Calu3 (cell line): ENCODE measurements around the gene CASQ1. TPM values are rescaled to one million over a fixed set of nuclear protein-coding genes. Genes with fewer than 3 reads are reported as not detected.

Experiments used
- BruUV-seq: library from RNA; stranded (reverse); fragments of 400-500 nt; replicated peaks from 2 replicates; lab custom pipeline; 2021; lab: Mats Ljungman, UMichigan
- CTCF ChIA-PET: fragments of 300-600 bp; sonication (Branson Sonifier 250); formaldehyde crosslinking; loops from one replicate; lab custom pipeline; 2022; ENCODE audit warnings: antibody characterized with exemption; lab: Charles Lee
- DNase-seq: peaks from one replicate; pipeline ENCODE4 v3.0.0; 2022
- H3K27ac Mint-ChIP-seq: one replicate; pipeline ENCODE4 v1.8.0; 2022; ENCODE audit warnings: mixed read lengths; ENCODE audit not compliant: unreplicated experiment
- H3K27me3 Mint-ChIP-seq: one replicate; pipeline ENCODE4 v1.8.0; 2022; ENCODE audit warnings: mixed read lengths; ENCODE audit not compliant: unreplicated experiment
- H3K36me3 Mint-ChIP-seq: one replicate; pipeline ENCODE4 v1.8.0; 2022; ENCODE audit warnings: mild to moderate bottlenecking, moderate library complexity, mixed read lengths; ENCODE audit not compliant: insufficient read depth, unreplicated experiment
- H3K4me1 Mint-ChIP-seq: one replicate; pipeline ENCODE4 v1.8.0; 2022; ENCODE audit warnings: mild to moderate bottlenecking, low read depth, mixed read lengths; ENCODE audit not compliant: unreplicated experiment
- H3K4me3 Mint-ChIP-seq: one replicate; pipeline ENCODE4 v1.8.0; 2022; ENCODE audit warnings: mild to moderate bottlenecking, low read depth, moderate library complexity, mixed read lengths; ENCODE audit not compliant: unreplicated experiment
- H3K9me3 Mint-ChIP-seq: one replicate; pipeline ENCODE4 v1.8.0; 2022; ENCODE audit warnings: low read depth, mixed read lengths; ENCODE audit not compliant: unreplicated experiment
- CTCF ChIP-seq: fragments of 200-600 bp; IDR thresholded peaks from one replicate; pipeline ENCODE4 v1.8.0; 2022; ENCODE audit warnings: antibody characterized with exemption; ENCODE audit not compliant: unreplicated experiment
- intact Hi-C: fragments of 100-400 bp; cut with micrococcal nuclease; formaldehyde crosslinking; loops from one replicate; pipeline ENCODE4 v1.10.0; 2022; ENCODE audit not compliant: unreplicated experiment
- total RNA-seq: library from RNA; stranded (reverse); gene quantifications from 2 replicates; pipeline ENCODE4 v1.2.3, GENCODE V29; 2022

The CASQ1 gene
- total RNA-seq, 1 experiment from 2014 or later = not detected

GRCh38 chr1:160238408-160238807 lies 48.0 kb downstream of the CASQ1 start:
- TF ChIP-seq CTCF = no peak
- Mint-ChIP-seq H3K27me3 (no peaks in the 10 kb centered on the region), H3K27ac (no peak overlapping the region), H3K9me3 (no peaks in the 10 kb centered on the region), H3K4me1 (no peaks in the 10 kb centered on the region), H3K4me3 (no peak overlapping the region), H3K36me3 (no peaks in the 10 kb centered on the region)
- intact Hi-C loops = no loop called here
- BruUV-seq = no TSS peak
- CTCF ChIA-PET = no interaction called here
- DNase-seq = no peak

GRCh38 chr1:160239582-160240299 lies 49.4 kb downstream of the CASQ1 start:
- no peak for TF ChIP-seq CTCF
- CTCF ChIA-PET = no interaction called here
- DNase-seq = no peak
- Mint-ChIP-seq H3K36me3 (no peaks in the 10 kb centered on the region), H3K4me3 (no peak overlapping the region), H3K27ac (no peak overlapping the region), H3K4me1 (no peaks in the 10 kb centered on the region), H3K9me3 (no peaks in the 10 kb centered on the region), H3K27me3 (no peaks in the 10 kb centered on the region)
- intact Hi-C loops = no loop called here
- BruUV-seq = TSS peak; percentile 39

- Mint-ChIP-seq H3K27me3 (no peaks in the 10 kb centered on the region), H3K4me3 (no peak overlapping the region), H3K9me3 (no peaks in the 10 kb centered on the region), H3K27ac (no peak overlapping the region), H3K36me3 (no peaks in the 10 kb centered on the region), H3K4me1 (peaks cover 10% of the 10 kb centered on the region)
- CTCF ChIA-PET = interaction anchor here (0.7 to 2.9 kb wide), 2 partner anchors 8 to 211 kb away, joined by 3 to 9 read pairs; no protein-coding TSS in a partner anchor
- no TSS peak for BruUV-seq
- intact Hi-C loops = no loop called here
- no peak for TF ChIP-seq CTCF
- no peak for DNase-seq
Measured at GRCh38 chr1:160243767-160244166, 53.4 kb downstream of the CASQ1 start.

GRCh38 chr1:160244209-160244608 lies 53.8 kb downstream of the CASQ1 start:
- no peaks in the 10 kb centered on the region for H3K36me3 Mint-ChIP-seq
- BruUV-seq = no TSS peak
- H3K4me3 Mint-ChIP-seq = no peak overlapping the region
- no peak for DNase-seq
- H3K27me3 Mint-ChIP-seq = no peaks in the 10 kb centered on the region
- intact Hi-C loops = no loop called here
- no peaks in the 10 kb centered on the region for H3K9me3 Mint-ChIP-seq
- TF ChIP-seq CTCF = no peak
- H3K4me1 Mint-ChIP-seq = peaks cover 10% of the 10 kb centered on the region
- CTCF ChIA-PET = interaction anchor here (2.9 kb wide), 1 partner anchor 8 kb away, joined by 9 read pairs; no protein-coding TSS in a partner anchor
- no peak overlapping the region for H3K27ac Mint-ChIP-seq
